NCI-H526 treated with DMSO at 0.1 percent for 48 hours (cell line): Measurements from ENCODE around the gene AKR1B15.
"Not testable (repeated sequence)": the region's sequence is repeated elsewhere in the genome, so short reads cannot be mapped to it uniquely, and the experiment has no call there.

ENCODE experiments used
- DNase-seq: peaks from one replicate; lab custom pipeline; 2025; lab: John Stamatoyannopoulos, UW

The AKR1B15 gene

GRCh38 chr7:134548877-134549276, at the start of gene AKR1B15:
TSS of gene AKR1B15 (plus strand) at chr7:134549110. CDS start at chr7:134564620, 15,510 bp downstream.
- no peak for DNase-seq

DNA sequence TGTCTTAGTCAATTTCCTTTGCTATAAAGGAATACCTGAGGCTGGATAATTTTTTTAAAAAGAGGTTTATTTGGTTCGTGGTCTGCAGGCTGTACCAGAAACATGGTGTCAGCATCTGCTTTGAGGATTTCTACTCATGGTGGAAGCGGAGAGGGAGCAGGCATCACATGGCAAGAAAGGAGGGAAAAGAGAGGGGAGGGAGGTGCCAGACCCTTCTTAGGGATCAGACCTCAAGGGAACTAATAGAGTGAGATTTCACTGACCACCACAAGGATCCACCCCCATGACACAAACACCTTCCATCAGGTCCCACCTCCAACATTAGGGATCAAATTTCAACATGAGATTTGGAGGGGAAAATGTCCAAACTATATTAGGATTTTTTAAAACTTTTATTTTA, 48.5 kb upstream of the AKR1B15 start:
- no peak for DNase-seq

DNA sequence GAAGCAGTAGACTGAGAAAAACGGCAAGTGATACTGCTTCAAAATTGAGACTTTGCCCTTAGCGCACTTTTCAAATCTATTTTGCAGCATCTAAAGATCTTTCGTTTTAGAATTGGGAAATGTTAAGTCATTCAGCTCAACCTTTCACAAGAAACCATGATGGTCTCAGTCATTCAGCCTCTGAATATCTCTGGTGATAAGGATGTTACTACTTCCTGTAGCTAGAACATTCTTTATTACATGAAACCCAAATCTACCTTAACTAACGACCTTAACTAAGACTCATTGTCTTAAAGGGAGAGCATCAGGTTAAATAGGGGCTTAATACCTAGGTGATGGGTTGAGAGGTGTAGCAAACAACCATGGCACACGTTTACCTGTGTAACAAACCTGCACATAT, 47.9 kb upstream of the AKR1B15 start:
- no peak for DNase-seq

GRCh38 chr7:134502463-134503371, 46.2 kb upstream of the AKR1B15 start:
- DNase-seq, result no peak

- DNase-seq, result no peak
Observed at GRCh38 chr7:134504660-134505164, 44.2 kb upstream of the AKR1B15 start.

- no peak for DNase-seq
Observed at GRCh38 chr7:134505856-134506255, 43.1 kb upstream of the AKR1B15 start.

- no peak for DNase-seq
Observed at GRCh38 chr7:134509010-134509409, 39.9 kb upstream of the AKR1B15 start.

DNA sequence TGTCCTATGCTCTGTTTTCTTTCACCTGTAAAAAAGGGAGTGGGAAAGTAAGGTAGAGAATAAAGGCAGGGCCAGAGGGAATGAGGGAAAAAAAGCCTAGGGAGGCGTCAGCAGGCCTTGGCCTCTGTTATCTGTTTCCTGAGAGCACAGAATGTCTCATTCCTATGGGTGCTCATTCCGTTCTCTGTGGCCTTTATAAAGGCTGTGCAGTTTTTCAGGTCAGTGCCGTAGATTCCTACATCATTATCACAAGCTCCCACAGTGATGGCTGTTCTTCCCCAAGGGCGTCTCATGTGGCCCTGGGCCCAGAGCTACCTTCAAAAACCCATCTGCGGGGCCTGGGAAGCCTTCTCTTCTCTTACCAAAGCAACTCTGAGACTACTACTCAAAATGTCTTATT, 38.3 kb upstream of the AKR1B15 start:
- DNase-seq, result no peak

DNA sequence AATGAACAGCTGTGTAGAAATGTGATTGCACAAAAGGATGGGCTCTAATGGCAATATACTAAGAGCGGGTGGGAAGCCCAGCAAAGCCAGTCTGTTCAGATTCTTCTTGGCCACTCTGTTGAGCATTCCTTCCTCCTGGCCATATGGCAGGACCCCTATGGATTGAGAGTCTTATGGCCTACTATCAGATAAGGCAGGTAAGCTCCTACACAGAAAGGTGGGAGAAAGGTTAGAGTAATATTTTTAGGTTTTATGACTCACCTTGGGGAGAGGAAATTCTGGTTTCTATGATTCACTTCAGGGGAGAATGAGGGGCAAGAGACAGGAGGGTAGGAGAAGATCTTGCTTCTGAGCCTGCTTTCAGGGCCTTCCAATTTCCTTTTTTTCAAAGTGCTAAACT, 36.6 kb upstream of the AKR1B15 start:
- DNase-seq, result no peak

GRCh38 chr7:134513169-134513752, 35.6 kb upstream of the AKR1B15 start:
- DNase-seq, result peak; percentile 40

DNA sequence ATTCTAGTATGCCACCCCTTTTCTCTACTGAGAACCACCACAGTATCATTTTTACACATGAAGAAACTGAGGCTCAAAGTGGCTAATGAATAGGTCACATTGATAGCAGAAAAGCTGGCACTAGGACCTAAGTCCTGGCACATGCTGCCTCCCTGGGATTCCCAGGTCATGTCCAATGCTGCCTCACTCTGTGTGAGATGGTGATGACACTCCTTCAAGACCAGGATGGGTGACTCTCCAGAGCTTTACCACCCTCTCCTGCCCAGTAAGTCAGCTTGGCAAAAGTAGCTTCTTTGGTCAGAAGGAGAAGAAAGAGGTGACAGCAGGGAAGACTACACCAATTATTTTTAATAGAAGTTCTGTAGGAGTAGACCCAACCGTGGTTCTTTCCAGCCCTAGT, 34.8 kb upstream of the AKR1B15 start:
- no peak for DNase-seq

GRCh38 chr7:134514663-134515062, 34.2 kb upstream of the AKR1B15 start:
- DNase-seq, result peak; percentile 61

- no peak for DNase-seq
Observed at GRCh38 chr7:134515569-134516468, 33.1 kb upstream of the AKR1B15 start.

- DNase-seq, result no peak
Observed at GRCh38 chr7:134520130-134520529, 28.8 kb upstream of the AKR1B15 start.

GRCh38 chr7:134522601-134523000, 26.3 kb upstream of the AKR1B15 start:
- no peak for DNase-seq

DNA sequence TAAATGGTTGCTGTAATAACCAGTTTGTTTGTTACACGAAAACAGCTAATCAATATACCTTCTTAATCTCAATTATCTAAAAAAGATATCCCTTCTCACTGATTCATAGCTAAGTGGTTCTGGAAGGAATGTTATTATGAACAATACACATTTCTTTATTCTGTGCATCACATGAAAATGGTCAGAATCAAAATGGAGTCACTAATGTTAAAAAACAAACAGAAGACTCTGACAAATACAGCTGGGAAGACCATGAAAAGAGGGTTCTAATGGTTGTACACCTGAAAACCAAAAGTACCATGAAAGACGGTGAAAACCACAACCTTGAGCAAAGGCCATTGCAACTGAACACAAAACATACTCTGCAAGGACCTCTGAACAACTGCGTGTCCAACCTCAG, 23.5 kb upstream of the AKR1B15 start:
- DNase-seq, result not testable (repeated sequence)

- DNase-seq, result not testable (repeated sequence)
Observed at GRCh38 chr7:134526552-134527248, 22.2 kb upstream of the AKR1B15 start.

GRCh38 chr7:134527979-134528371, 20.9 kb upstream of the AKR1B15 start:
- peak; percentile 30 for DNase-seq

DNA sequence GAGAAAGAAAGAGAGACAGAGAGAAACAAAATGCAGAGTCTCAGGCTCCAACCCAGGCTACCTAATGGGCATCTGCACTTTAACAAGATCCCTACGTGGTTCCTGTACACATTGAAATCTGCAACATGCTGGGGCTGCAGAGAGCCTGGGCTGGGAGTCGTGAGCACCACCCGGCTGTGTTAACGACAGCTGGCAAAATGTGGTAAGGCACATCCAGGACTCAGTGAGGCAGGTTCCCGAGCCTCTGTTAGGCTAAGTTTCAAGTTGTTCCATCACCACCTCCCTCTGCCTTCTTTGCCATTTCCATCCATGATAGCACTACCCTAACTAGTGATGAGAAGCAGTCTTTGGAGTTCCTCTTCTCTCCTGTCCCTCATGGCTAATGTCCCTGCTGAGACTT, 20.2 kb upstream of the AKR1B15 start:
- no peak for DNase-seq

DNA sequence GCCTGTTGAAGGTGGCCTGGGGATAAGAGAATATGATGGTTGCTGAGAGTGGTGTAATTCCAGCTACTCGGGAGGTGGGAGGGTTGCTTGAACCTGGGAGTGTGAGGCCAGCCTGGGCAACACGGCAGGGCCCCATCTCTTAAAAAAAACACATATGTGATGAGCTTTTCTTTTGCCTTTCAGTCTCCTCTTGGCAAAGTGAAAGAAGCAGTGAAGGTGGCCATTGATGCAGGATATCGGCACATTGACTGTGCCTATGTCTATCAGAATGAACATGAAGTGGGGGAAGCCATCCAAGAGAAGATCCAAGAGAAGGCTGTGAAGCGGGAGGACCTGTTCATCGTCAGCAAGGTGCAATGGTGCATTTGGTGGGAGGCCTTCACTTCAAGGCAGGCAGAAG, 18.4 kb upstream of the AKR1B15 start:
- DNase-seq, result no peak

- DNase-seq, result no peak
Observed at GRCh38 chr7:134532180-134532953, 16.5 kb upstream of the AKR1B15 start.
